Measurements from ENCODE around the gene FAT1.

The FAT1 gene

GRCh38 chr4:186554914-186555827 is 168.5 kb downstream of the FAT1 start, which contains the start of gene MTNR1A:
MTNR1A (minus strand) TSS chr4:186555567; CDS start chr4:186555365, 202 bp downstream.
- H3K79me2 ChIP-seq (ENCODE audit: low read length): no peaks in the 10 kb centered on the region
- H3K9me2 ChIP-seq (replicated peaks; ENCODE audit: insufficient read depth, low read length): no peaks in the 10 kb centered on the region
- no peaks in the 10 kb centered on the region for H3K36me3 ChIP-seq (replicated peaks; ENCODE audit: insufficient read depth, low read length)
- H3K9me3 ChIP-seq (replicated peaks; ENCODE audit: insufficient read depth, low read length): no peaks in the 10 kb centered on the region
- H3K27me3 ChIP-seq (replicated peaks; ENCODE audit: insufficient read depth, low read length): no peaks in the 10 kb centered on the region
- no peak within 1 kb of the TSS for H3K27ac ChIP-seq (ENCODE audit: low read length)
- H2AFZ ChIP-seq (ENCODE audit: low read length): no peak within 1 kb of the TSS
- H3K4me1 ChIP-seq (ENCODE audit: low read length): no peaks in the 10 kb centered on the region
- H3K4me2 ChIP-seq (ENCODE audit: low read depth, low read length): no peak within 1 kb of the TSS
- no peak for DNase-seq
- no peaks in the 10 kb centered on the region for H3F3A ChIP-seq (ENCODE audit: insufficient read depth, low read length)
- no peak for TF ChIP-seq CTCF (IDR thresholded peaks at IDR 0.05; ENCODE audit: low read length)
- no peak within 1 kb of the TSS for H3K9ac ChIP-seq (ENCODE audit: low read length)
- H4K20me1 ChIP-seq (ENCODE audit: insufficient read depth, low read length): no peaks in the 10 kb centered on the region
- H3K4me3 ChIP-seq (ENCODE audit: low read length): no peak within 1 kb of the TSS

GRCh38 chr4:186554539-186554913 is 169.1 kb downstream of the FAT1 start:
- no peaks in the 10 kb centered on the region for H3K9me3 ChIP-seq (replicated peaks; ENCODE audit: insufficient read depth, low read length)
- no peak overlapping the region for H3K9ac ChIP-seq (ENCODE audit: low read length)

GRCh38 chr4:186553717-186554116 is 169.9 kb downstream of the FAT1 start:
- H3K27me3 ChIP-seq (replicated peaks; ENCODE audit: insufficient read depth, low read length): no peaks in the 10 kb centered on the region
- no peaks in the 10 kb centered on the region for H3K4me1 ChIP-seq (ENCODE audit: low read length)
- no peaks in the 10 kb centered on the region for H3F3A ChIP-seq (ENCODE audit: insufficient read depth, low read length)
- H3K9ac ChIP-seq (ENCODE audit: low read length): no peak overlapping the region
- H3K4me3 ChIP-seq (ENCODE audit: low read length): no peak overlapping the region
- H3K4me2 ChIP-seq (ENCODE audit: low read depth, low read length): no peak overlapping the region
- no peaks in the 10 kb centered on the region for H4K20me1 ChIP-seq (ENCODE audit: insufficient read depth, low read length)
- DNase-seq: no peak
- H3K27ac ChIP-seq (ENCODE audit: low read length): no peak overlapping the region
- H2AFZ ChIP-seq (ENCODE audit: low read length): no peak overlapping the region
- no peaks in the 10 kb centered on the region for H3K9me3 ChIP-seq (replicated peaks; ENCODE audit: insufficient read depth, low read length)
- H3K9me2 ChIP-seq (replicated peaks; ENCODE audit: insufficient read depth, low read length): no peaks in the 10 kb centered on the region
- no peaks in the 10 kb centered on the region for H3K79me2 ChIP-seq (ENCODE audit: low read length)
- H3K36me3 ChIP-seq (replicated peaks; ENCODE audit: insufficient read depth, low read length): no peaks in the 10 kb centered on the region
- no peak for TF ChIP-seq EZH2 (optimal IDR thresholded peaks at IDR 0.05; ENCODE audit: low read depth, low read length)
- no peak for TF ChIP-seq CTCF (IDR thresholded peaks at IDR 0.05; ENCODE audit: low read length)
- TF ChIP-seq EZH2phosphoT487 (IDR thresholded peaks at IDR 0.05; ENCODE audit: low read length): no peak

More at GRCh38 chr4:186554539-186554913, 169.1 kb downstream of the FAT1 start:
- no peak overlapping the region for H3K4me2 ChIP-seq (ENCODE audit: low read depth, low read length)
- no peaks in the 10 kb centered on the region for H3K36me3 ChIP-seq (replicated peaks; ENCODE audit: insufficient read depth, low read length)
- no peak overlapping the region for H2AFZ ChIP-seq (ENCODE audit: low read length)
- no peaks in the 10 kb centered on the region for H3K4me1 ChIP-seq (ENCODE audit: low read length)
- no peaks in the 10 kb centered on the region for H3F3A ChIP-seq (ENCODE audit: insufficient read depth, low read length)
- no peaks in the 10 kb centered on the region for H4K20me1 ChIP-seq (ENCODE audit: insufficient read depth, low read length)
- H3K9me2 ChIP-seq (replicated peaks; ENCODE audit: insufficient read depth, low read length): no peaks in the 10 kb centered on the region
- TF ChIP-seq CTCF (IDR thresholded peaks at IDR 0.05; ENCODE audit: low read length): no peak
- no peak for TF ChIP-seq EZH2phosphoT487 (IDR thresholded peaks at IDR 0.05; ENCODE audit: low read length)
- no peak for TF ChIP-seq EZH2 (optimal IDR thresholded peaks at IDR 0.05; ENCODE audit: low read depth, low read length)
- no peaks in the 10 kb centered on the region for H3K27me3 ChIP-seq (replicated peaks; ENCODE audit: insufficient read depth, low read length)
- no peak overlapping the region for H3K4me3 ChIP-seq (ENCODE audit: low read length)
- no peak overlapping the region for H3K27ac ChIP-seq (ENCODE audit: low read length)
- no peaks in the 10 kb centered on the region for H3K79me2 ChIP-seq (ENCODE audit: low read length)
- no peak for DNase-seq
